ENCODE results near the gene JUND.
"Not testable (repeated sequence)": the region's sequence is repeated elsewhere in the genome, so short reads cannot be mapped to it uniquely, and the experiment has no call there.

Gene JUND

DNA sequence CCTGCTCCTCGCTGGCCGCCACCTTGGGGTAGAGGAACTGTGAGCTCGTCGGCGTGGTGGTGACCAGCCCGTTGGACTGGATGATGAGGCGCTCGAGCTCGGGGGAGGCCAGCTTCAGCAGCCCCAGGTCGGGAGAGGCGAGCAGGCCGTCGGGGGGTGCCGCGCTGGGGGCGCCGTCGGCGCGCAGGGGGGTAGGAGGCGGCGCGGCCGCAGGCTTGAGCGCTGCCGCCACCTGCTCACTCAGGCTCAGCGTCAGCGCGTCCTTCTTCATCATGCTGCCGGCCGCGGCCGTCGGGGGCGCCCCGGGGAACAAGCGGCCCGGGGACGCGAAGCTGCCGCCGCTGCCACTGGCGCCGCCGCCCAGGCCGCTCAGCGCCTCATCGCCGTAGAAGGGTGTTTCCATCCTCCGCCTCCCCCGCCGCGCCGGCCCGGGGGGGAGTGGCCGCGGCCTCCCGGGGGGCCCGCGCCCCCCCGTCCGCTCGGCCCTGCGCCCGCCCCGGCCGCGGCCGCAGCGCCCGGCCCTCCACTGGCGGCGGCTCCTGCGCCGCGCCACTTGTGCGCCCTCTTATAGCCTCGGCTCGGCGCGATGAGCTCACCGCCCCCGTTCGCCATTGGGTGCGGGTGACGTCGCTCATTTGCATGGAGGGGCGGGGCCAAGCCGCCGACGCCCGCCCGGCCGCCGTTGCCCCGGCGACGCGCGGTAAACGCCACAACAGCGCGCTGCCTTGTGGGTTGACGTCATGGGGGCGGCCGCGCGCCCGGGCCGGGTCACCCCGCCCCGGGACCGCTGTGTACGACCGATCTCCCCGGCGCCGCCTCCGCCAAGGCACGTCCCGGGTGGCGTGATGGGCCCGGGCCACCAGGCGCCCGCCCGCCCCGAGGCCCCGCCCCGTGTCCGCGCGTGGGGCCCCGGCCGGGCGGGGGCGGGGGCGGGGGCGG lies at the start of gene JUND:
Gene JUND (minus strand): TSS at position 541 of the 939 bp plus-strand sequence. CDS start 138 bp downstream, at position 403.
- DNase-seq = peak; percentile 98

DNA sequence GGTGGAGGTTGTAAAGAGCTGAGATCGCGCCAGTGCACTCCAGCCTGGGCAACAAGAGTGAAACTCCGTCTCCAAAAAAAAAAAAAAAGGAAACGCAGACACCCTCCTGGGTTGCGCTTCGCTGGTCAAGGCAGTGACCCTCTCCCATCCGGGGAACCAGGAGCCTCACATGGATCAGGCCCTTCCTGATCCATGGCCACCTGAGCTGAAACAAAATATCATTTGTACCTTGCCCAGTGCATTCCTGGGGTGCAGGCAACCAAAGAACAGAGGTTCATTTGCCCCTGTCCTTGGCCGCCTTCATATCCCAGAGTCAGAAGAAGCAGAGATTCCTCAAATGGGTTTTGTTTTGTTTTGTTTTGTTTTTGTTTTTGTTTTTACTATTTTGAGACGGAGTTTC lies 49.4 kb upstream of the JUND start:
- DNase-seq = no peak

DNA sequence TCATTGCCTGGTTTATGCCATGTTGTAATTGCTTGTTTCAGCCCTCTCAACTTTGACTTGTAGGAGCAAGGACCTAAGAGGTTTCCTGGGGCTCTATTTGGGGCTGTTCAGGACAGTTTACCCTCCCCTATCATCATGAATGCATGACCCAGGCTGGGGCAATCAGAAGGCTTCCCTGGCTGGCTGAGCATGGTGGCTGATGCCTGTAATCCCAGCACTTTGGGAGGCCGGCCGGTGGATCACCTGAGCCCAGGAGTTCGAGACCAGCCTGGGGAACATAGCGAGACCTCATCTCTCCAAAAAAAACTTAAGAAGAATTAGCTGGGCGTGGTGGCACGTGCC lies 47.6 kb upstream of the JUND start:
- DNase-seq = no peak

DNA sequence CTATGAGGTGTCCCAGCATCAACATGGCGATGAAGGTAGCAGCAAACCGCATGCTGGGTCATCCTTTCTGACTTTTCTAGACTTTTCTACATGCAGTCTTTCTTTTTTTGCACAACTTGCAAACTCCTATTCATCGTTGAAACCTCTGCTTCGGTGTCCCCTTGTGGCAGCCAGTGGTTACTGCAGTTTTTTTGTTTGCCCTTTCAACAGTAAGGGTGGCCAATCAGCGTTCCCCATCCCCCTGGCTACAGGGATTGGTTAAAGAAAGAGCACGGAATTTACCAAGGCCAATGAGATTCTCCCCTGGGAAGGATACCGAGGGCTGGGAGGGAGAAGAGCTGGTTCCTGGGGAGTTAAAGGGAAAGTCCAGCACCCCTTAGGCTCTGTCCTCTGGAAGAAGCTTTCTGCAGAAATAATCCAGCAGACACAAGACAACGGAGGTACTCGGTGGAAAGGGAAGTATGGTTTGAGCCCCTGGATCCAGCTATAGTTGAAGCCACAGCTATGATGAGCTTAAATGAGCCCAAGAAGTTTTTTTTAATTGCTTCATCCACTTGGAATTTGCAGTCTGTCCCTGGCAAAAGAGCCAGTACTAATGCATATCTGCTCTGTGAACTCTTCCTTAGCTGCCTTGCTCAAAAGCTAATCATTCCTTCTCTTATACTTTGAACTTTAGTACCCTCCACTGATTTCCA lies 47.1 kb upstream of the JUND start:
- peak; percentile 90 for DNase-seq

DNA sequence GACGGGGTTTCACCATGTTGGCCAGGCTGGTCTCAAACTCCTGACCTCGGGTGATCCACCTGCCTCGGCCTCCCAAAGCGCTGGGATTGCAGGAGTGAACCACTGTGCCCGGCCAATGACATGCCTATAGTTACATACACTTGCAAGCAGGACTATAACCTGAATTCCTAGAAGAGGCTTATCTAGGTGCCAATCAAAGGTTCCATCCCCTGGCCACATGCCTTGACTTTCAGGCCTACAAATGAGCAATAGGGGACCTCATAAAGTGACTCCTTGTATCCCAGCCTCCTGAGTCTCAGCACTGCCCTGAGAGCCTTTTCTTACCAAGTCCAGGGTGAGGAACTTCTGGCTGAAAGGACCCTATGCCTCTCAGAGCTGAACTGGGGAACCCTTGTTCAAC lies 45.4 kb upstream of the JUND start:
- DNase-seq = no peak

DNA sequence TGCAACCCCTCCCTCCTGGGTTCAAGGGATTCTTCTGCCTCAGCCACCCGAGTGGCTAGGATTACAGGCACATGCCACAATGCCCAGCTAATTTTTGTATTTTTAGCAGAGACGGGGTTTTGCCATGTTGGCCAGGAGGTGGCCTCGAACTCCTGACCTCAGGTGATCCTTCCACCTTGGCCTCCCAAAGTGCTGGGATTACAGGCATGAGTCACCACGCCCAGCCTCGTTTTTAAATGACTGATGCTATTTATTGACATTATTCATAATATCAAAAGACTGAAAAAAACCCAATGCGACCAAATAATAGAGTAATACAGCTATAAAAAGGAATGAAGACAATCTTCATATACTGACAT lies 42.9 kb upstream of the JUND start:
- DNase-seq = not testable (repeated sequence)

GRCh38 chr19:18322759-18323460 lies 41.5 kb upstream of the JUND start, which contains the start of gene LSM4:
Gene LSM4 (minus strand): TSS chr19:18323076. CDS start chr19:18323020, 56 bp downstream.
- peak; percentile 100 for DNase-seq

DNA sequence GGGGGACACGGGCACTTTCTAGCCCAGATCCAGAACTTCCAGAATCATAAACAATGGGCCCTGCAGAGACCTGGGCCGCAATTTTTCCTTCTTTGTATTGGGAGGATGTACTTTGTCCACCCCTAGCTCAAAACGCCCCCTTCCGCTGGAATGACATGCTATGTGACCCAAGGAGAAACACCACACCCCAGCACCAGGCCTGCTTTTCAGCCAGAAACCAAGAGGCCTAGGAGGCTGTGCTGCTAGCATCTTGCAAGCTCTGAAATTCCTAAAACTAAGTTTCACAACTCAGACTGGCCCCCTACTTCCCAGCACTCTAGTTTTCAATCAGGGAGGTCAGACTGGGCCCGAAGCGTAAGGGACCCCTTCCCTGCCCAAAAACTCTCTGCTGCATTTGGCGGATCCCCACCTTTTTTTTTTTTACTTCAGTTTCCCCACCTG lies 40.9 kb upstream of the JUND start:
- peak; percentile 76 for DNase-seq

GRCh38 chr19:18321734-18322102 lies 40.3 kb upstream of the JUND start:
- DNase-seq = peak; percentile 57

- no peak for DNase-seq
Measured at GRCh38 chr19:18320865-18321733, 39.7 kb upstream of the JUND start.

GRCh38 chr19:18319591-18320135 lies 38.2 kb upstream of the JUND start:
- no peak for DNase-seq

DNA sequence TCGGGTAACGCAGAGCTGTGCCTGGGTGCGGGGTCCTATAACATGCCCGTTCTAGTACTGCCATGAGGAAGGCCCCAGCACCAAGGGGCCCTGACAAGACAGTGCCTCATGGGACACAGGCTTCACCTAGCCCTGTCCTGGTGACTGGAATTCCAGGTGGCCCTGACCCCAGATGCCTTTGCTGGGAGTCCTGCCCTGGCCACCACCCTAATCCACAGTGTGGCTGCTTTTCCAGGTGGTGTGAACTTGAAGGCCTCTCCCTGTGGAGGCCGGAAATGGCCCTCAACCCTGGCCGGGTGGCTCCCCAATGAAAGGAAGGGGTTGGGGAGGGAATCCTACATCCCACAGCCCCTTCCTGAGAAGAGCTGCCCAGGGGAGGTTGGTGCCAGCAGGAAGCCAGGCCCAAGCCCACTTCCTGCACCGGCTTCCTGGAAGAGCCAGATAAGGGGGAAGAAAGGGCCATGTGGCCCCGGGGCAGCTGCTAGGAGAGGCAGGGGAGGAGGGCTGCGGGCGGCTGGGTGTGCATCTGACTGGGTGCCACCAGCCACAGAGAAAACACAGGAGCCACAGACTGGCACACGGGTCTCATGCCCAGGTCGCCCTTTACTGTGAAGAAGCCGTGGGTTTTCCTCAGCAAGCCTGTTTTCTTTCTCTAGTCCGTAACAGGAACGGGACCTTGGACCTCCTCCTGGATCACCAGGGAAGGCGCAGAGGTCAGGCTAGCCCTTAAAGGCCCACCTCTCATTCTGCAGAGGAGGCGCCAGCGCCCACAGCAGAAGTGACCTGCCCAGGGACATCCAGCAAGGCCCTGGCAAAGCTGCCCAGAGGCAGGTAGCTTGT lies 36.8 kb upstream of the JUND start:
- peak; percentile 67 for DNase-seq

- no peak for DNase-seq
Measured at GRCh38 chr19:18313398-18313797, 32.0 kb upstream of the JUND start.

GRCh38 chr19:18312092-18312534 lies 30.7 kb upstream of the JUND start:
- no peak for DNase-seq

- no peak for DNase-seq
Measured at GRCh38 chr19:18311502-18312091, 30.2 kb upstream of the JUND start.

DNA sequence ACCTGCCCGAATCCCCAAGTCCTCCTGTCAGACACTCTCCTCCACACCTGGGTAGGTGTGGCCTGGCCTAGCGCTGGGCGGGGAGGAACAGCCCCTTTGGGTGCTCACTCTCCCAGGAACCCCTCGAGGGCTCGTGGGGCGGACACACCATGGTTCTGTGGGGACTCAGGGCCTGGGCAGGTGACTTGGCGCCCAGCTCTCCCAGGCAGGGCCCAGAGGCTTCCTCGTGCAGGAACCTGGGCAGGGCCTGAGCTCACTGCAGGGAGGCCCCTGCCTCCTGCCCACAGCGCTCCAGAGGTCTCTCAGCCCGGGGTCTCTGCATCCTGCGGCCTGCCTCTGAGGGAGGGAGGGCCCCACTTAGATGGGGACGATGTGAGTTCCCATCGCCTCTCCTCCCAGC lies 29.5 kb upstream of the JUND start:
- DNase-seq = no peak

DNA sequence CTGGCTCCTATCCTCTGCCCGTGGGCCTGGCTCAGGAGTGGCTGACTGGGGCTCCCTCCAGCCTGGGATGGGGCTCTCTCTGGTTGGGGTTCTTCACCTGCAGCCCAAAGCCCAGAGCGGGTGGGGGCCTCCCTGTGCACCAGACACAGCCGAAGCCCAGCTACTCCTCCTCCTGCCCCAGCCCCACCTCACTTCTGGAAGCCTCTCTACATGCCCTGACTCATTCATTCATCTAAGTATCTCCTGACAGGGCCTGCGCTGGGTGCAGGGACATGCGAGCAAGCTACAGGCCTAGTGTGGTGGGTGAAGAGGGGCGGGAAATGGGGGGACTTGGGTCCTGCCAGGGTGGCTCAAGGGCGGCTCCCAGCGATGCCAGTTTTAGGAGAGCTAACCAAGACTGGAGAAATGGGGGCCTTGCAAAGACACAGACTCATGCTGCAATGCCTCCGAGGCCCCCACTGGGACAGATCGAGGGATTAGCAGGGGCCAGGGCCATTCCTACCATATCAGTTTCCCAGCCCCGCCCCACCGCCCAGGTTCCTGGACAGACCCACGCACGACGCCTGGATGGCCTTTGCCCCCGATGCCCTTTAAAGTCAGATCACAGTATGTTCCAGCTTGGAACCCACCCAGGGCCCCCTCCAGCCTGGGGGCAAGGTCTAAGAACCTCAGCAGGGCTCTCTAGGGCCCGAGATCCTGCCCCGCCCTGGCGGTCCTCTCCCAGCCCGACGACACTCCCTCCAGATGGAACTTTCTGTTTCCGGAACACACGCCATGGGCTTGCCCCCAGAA lies 28.9 kb upstream of the JUND start:
- no peak for DNase-seq

- DNase-seq = no peak
Measured at GRCh38 chr19:18309525-18310064, 28.2 kb upstream of the JUND start.

- DNase-seq = no peak
Measured at GRCh38 chr19:18308948-18309325, 27.5 kb upstream of the JUND start.
